ENCODE results near the gene MFAP1.
"Not testable (repeated sequence)": the region's sequence is repeated elsewhere in the genome, so short reads cannot be mapped to it uniquely, and the experiment has no call there.

MFAP1 gene, protein sequence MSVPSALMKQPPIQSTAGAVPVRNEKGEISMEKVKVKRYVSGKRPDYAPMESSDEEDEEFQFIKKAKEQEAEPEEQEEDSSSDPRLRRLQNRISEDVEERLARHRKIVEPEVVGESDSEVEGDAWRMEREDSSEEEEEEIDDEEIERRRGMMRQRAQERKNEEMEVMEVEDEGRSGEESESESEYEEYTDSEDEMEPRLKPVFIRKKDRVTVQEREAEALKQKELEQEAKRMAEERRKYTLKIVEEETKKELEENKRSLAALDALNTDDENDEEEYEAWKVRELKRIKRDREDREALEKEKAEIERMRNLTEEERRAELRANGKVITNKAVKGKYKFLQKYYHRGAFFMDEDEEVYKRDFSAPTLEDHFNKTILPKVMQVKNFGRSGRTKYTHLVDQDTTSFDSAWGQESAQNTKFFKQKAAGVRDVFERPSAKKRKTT

GRCh38 chr15:43824302-43825246 lies at the start of gene MFAP1:
MFAP1 (minus strand) TSS chr15:43824690; CDS start chr15:43824569, 121 bp downstream.
- peak; percentile 48 to 97 (median 88) for DNase-seq

DNA sequence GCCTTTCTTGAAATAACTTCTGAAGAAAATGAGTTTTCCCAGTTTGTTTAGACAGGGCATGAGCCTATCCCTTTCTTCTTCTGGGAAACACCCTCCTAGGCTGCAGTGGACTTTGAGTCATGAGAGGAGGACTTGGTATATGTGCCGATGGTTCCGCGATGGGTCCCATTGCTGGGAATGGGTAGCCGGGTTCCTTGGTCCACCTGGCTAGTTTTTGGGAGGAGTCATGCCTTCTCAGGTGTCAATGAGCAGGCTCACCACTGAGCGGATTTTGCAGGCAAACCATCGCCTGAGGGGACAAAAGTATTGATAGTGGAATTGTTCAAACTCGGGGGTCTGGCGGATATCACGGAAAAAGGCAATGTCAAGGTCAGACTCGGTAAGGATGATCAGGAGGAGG lies 49.2 kb upstream of the MFAP1 start:
- DNase-seq = no peak

DNA sequence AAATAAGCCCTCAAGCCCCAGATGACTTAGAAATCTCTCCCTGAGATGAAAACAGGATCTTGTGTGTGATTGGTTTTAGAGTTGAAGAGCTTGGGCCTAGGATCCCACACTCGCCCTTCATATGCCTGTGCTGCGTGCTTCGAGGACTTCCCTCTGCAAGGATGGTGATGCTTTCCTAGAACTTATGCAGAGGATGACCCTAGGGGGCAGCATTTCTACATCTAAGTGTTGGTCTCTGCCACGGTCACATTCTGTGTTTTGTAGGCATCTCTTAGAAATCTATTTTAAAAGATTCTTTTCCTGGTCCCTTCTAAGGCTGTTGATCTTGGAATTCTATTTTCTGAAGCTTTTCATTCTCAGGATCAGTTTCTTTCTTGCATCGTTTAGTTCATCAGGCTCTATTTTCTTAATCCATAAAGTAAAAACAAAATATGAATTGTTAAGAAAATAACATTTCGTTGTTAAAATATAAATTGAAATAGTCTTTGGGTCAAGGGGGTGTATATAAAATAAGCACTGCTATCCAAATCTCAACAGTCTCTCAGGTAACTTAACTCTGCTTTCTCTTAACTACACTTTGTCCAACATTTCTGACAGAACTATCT lies 48.0 kb upstream of the MFAP1 start:
- DNase-seq = peak in 40 of 56 donors; percentile 6 to 81 (median 38)

GRCh38 chr15:43871835-43872234 lies 47.3 kb upstream of the MFAP1 start:
- no peak for DNase-seq

- no peak for DNase-seq
Observed at GRCh38 chr15:43868406-43868805, 43.9 kb upstream of the MFAP1 start.

GRCh38 chr15:43867096-43867495 lies 42.6 kb upstream of the MFAP1 start:
- no peak for DNase-seq

GRCh38 chr15:43866636-43867035 lies 42.1 kb upstream of the MFAP1 start:
- not testable (repeated sequence) for DNase-seq

DNA sequence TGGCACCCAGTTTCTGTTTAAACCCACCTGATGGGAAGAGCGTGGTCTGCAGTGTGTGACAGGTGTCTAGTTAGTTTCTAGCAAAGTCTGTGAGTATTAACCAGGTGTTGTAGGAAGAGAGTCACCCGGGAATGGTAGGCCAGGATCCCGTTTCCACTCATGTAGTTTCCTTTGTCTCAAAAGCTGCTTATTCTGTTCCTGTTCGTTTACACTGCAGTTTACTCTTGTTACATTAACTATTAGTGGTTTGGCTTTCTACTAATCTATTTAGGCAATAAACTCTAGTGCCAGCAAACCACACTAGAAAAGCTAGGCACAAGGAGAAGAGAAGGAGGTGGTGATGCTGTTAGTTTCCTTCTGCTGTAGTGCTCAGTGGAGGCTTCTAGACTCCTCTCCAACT lies 35.1 kb upstream of the MFAP1 start:
- DNase-seq = no peak

DNA sequence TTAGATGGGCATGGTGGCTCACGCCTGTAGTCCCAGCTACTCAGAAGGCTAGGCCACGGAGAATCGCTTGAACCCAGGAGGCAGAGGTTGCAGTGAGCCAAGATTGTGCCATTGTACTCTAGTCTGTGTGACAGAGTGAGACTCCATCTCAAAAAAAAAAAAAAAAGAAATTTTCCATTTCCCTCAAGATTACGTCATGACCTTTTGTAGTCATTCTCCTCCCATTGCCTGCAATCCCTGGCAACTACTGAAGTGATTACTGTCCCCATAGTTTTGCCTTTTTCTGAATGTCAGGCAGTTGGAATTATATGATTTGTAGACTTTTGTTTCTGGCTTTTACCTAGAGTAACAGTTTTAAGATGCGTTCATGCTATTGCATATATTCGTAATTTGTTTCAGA lies 30.3 kb upstream of the MFAP1 start:
- no peak for DNase-seq

GRCh38 chr15:43852607-43853006 lies 28.1 kb upstream of the MFAP1 start:
- no peak for DNase-seq

GRCh38 chr15:43851251-43851650 lies 26.8 kb upstream of the MFAP1 start:
- no peak for DNase-seq

DNA sequence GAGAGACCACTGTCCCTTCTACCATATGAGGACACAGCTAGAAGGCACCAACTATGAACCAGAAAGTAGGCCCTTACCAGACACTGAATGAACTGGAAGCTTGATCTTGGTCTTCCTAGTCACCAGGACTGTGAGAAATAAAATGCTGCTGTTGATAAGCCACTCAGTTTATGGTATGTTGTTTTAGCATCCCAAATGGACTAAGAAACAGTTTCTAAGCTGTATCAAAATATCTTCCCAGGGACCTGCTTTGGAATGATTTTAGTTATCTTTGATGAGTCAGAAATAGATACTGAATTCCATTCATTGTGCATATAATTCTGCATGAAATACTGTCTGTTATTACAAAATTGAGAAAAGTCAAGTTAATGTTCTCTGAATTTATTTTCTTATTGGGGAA lies 20.9 kb upstream of the MFAP1 start:
- no peak for DNase-seq

- not testable (repeated sequence) for DNase-seq
Observed at GRCh38 chr15:43832485-43832884, 8.0 kb upstream of the MFAP1 start.

GRCh38 chr15:43831519-43832052 lies 7.1 kb upstream of the MFAP1 start:
- DNase-seq = not testable (repeated sequence)

- DNase-seq = not testable (repeated sequence)
Observed at GRCh38 chr15:43830691-43831275, 6.3 kb upstream of the MFAP1 start.

DNA sequence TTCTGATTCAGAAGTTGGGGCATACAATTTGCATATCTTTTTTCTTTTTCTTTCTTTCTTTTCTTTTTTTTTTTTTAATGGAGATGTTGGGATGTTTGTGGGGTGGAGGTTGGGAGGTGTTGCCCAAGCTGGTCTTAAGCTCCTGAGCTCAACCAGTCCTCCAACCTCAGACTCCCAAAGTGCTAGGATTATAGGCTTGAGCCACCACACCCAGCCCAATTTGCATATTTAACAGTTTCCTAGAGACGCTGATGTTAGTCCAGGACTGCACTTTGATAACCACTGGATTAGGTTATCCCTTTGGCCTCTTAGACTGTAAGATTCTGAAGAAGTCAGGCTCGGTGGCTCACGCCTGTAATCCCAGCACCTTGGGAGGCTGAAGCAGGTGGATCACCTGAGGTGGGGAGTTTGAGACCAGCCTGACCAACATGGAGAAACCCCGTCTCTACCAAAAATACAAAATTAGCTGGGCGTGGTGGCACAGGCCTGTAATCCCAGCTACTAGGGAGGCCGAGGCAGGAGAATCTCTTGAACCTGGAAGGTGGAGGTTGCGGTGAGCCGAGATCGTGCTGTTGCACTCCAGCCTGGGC lies 5.6 kb upstream of the MFAP1 start:
- not testable (repeated sequence) for DNase-seq

GRCh38 chr15:43828061-43828657 lies 3.7 kb upstream of the MFAP1 start:
- no peak for DNase-seq

DNA sequence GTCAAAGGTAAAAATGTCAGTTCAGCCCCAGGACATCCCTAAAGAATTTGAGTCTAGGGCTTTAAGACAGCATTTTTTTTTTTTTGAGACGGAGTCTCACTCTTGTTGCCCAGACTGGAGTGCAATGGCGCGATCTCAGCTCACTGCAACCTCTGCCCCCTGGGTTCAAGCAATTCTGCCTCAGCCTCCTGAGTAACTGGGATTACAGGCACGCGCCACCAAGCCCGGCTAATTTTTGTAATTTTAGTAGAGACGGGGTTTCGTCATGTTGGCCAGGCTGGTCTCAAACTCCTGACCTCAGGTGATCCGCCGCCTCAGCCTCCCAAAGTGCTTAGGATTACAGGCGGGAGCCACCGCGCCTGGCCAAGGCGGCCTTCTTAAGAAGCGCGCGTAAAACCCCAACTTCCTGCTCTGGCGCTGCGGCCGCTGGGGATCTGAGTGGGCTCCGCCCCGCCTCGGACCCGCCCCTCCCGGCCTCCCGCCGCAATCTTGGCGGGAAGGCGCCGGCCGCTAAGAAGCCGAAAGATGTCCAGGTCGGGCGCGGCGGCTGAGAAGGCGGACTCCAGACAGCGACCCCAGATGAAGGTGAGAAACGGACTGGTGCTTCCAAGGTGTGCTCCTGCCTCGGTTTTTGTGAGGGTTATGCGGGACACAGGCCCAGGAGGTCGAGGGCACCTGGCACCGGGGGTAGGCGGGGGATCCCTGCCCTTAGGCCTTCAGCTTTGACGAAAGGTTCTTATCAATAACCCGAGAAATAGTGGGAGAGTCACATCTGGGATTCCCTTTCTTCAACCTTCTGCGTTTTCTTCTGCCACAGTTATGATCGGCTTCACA lies 2.2 kb upstream of the MFAP1 start, which contains the start of gene WDR76:
Gene WDR76, plus strand, starts transcription at position 495 of the 834 bp plus-strand sequence. Its CDS starts 31 bp downstream, at position 526.
- DNase-seq = peak in 35 of 56 donors; percentile 0 to 51 (median 11)

DNA sequence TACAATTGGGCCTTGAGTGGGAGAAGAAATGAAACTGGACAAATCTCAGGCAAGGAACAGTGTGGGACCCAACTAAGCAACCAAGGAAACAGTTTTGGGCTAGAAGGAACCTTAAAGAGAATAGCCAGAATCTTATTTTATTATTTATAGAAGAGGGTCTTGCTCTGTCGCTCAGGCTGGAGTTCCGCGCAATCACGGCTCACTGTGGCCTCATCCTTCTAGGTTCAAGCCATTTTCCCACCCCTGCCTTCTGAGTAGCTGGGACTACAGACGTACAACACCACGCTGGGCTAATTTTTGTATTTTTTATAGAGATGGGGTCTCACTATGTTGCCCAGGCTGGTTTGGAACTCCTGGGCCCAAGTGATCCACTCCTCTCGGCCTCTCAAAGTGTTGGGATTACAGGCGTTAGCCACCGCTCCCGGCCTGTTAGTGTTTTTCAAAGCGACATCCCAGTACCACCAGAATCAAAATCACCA lies 1.6 kb upstream of the MFAP1 start:
- no peak for DNase-seq

All from amygdala (tissue), 56 donors.